Activated effector memory CD4-positive, alpha-beta T cell treated with Interleukin-2 at 50 U/mL for 16 hours (primary cell): ENCODE results near the gene SLIT3.

Source experiments
- DNase-seq: peaks from one replicate; pipeline ENCODE4 v3.0.0-alpha.2; 2020

SLIT3 gene

DNA sequence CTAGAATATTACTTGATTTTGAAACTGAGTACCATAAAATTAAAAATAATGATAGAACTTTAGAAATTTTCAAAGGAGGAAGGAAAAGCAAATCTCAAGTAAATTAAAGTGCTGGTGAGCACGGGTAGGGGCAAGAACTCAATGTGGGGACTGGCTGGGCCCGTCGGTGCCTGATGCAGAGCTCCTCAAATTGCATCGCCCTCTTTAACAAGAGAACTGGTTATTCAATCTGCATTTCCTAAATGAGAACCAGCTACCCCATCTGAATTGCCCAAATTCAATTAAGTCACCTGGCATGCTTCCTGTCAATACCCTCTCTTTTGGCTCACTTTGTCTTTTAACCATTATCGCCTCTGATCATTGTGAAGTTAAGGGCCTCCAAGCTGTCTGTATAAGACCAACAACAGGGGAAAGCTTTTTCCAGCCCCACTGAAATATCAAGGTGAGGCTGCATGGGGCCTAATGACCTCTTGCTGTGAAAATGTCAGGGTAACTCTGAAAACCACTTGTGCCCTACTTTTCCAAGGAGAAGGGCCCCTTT lies 316.7 kb downstream of the SLIT3 start:
- no peak for DNase-seq

DNA sequence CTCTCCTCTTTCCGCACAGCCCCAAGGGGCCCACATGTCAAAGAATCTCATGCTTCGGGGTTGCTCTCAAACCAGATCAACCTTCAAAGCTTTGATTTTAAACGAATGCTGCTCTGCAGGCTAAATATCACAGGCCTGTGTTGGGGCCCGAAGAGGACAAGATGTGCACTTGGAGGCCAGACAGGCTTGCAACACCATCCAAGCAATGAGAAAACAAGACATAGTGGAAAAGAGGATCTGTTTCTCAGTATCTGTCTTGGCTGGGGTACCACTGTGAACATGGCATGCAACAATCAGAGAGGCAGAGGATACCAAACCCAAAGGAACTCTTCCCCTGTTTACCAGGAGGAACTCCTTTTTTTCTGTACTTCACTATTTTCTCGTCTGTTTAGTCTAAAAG lies 321.8 kb downstream of the SLIT3 start:
- DNase-seq, result no peak

DNA sequence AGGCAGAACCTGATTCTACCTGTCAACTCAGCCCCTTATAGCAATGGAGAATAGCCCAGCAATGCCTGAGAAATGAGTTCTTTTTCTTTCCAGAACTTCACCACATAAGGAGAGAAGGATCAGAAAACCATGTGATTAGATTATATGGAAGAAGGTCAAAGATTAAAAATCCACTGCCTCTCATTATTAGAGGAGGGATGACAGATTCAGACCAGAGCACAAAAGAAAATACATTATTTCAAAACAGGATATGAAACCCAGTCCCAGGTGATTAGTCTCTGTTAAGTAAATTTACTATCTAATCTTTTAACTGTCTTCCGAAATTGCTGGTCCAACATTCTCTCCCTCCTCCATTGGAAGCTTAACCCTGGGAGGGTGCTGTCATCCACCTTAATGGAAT lies 322.4 kb downstream of the SLIT3 start:
- DNase-seq, result no peak

DNA sequence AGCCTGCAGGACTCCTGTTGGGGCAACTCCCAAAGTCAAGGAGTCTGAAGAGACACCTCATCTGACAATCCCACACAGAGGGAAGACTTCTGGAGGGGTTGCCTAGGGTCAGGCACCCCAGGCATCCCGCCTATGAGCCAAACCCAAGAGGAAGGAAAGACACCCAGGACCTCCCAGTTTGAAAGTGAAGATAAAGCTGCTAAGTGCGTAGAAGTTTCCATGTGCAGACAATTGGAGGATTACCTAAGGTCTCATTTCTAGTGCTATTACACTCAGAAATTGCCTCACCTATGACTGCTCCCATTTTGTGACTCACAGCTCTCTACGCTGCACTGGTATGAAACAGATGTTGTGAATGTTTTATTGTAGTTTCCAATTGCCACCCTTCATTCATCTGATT lies 322.9 kb downstream of the SLIT3 start:
- DNase-seq, result no peak

DNA sequence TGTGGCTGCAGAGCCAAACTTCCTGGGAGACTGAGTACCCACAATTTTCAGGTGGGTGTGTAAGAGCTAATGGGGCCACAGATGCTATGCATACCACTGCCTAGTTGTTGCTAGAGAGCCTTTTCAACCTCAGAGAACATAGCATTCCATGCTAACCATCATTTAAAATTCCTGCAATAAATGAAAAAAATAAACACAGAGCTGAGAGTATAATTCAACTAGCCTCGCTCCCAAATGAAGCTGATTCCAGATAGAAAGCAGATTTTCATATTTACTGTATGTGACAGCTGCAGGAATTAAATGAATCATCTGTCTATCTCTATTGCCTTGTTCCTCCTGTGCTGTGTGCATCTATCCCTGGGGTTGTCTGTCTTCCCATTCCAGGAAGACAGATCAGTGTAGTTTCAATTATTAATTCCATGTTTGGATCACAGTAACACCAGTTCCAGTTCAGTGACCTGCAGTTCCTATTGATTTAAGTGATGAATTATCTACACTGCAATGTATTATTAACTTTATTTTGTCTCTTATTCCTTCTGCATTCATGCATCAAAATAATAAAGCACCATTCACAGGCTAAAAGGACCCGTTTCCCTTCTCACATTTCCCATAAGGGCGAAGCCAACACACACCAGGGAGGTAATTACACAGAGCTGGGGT lies 324.5 kb downstream of the SLIT3 start:
- DNase-seq, result no peak

DNA sequence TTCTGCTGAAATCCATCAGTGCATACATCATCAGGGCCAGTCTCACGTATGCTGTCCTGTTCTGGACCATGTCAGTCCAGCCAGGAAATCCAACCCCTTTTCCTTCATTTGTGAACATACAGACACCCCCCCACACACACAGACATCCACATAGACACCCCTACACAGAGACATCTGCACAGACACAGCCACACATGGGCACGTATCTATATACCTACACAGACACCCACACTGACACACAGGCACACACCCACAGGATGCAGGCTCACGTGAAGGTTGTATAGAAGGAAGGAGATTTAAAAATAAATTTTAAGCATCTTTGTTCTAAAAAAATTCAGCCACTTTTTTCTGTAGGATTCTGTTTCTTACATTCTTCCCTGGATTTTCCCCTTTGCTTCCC lies 325.6 kb downstream of the SLIT3 start:
- DNase-seq, result no peak

DNA sequence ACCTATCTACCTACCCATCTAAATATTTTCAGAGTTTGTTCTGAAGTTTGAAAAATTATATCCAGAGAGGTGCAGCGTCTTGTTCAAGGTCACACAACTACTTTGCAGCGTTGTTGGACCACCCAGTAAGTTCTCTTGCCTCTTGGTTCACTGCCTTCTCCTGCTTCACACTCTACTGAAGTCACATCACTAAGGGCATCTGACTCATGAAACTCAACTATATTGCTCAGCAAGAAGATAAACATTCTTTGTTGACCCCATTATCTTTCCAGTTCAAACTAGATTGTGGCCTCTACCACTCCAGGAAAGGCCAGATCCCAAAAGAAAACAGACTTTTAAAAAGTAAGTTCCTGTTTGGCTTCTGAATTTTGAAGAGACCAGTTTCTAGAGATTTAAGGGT lies 326.9 kb downstream of the SLIT3 start:
- no peak for DNase-seq

DNA sequence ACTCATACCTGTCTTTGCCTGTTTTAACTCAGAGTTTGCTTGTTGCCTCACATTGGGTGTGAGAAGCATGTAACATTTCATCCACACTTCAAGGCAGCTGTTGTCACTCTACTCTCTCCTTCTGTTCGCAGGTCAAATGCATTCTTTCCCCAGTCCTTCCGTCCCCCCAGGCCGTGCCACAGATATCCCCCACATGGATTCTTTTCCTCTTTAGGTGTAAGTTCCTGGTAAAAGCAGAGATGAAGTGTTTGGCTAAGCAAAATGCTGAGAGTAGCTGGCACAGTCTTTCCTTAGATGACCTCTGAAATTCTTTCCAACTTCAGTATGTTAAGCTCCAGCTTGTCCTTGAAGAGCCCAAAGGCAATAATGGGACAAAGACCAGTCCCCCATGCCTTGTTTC lies 328.2 kb downstream of the SLIT3 start:
- no peak for DNase-seq

DNA sequence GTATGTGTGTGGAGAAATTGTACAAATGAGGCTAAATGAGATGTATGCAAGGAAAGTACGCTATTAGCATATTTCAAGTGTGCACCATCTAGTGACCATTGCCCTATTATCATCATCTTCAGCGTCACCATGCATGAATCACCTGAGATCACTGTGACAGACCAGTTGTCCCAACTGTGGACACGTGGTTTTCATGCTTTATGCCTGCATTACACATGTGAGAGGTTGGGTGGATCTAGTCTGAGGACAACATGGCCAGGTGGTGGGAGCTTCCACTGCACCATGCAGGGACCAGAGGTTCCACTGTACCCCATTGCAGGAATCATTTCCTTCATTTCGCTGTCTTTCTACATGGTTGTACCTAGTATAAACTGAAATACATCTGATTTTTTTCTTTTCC lies 329.8 kb downstream of the SLIT3 start:
- DNase-seq, result no peak

DNA sequence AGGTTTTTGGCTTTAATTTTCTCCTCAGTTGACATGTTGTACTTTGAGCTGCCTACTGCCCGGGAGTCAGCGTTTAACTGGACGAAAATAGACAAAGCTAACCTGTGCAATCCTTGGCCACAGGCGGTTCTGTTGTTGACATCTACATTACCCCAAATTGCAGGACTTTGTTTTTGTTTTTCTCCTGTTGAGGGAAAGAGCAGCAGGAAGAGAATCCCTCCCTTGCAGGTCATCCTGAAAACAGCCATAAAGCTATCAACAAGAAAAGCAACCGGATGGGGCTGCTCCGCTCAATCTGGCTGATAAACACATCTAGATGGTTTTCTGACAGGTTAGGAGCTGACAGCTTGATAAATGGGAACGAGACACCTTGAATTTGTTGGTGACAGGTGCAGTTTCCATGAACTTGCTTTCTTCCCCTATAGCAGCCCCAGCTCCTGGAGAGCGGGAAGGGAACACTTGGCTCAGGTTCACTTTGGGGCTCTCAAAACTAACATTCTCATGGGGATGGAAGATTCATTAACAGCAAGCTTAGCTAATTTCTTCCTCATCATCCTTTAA lies 331.5 kb downstream of the SLIT3 start:
- no peak for DNase-seq

DNA sequence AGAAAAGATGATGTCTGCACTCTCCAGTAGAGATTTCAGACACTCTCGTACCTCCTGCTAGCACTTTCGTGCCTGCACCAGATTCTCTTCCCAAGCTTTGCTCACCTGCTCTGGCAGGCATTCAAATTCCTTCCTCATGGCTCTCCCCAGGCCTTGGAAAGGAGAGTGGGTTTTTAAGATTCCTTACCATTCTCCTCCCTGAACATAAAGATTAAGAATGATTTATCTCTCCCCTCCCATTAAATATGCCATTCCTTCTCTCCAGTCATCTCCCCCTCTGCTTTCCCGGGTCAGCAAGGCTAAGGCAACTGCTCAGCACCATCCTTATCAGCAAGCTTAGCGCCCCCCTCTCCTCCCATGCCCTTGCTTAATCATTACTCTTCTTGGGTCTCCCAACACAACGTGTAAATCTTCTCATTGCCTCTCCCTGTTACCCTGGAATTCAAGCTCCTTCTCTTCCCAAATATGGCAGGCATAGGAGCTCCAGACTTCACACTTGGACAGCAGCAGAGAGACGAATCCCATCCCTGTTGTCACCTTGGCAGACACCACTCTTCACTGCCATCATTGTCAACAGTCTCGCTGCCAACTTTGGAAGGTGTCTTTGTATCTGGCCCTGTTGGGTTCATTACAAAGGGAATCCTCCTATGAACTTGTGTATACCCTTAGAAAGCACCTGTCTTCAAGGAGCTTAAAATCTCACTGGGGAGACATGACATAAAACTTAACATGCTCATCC lies 332.9 kb downstream of the SLIT3 start:
- no peak for DNase-seq

DNA sequence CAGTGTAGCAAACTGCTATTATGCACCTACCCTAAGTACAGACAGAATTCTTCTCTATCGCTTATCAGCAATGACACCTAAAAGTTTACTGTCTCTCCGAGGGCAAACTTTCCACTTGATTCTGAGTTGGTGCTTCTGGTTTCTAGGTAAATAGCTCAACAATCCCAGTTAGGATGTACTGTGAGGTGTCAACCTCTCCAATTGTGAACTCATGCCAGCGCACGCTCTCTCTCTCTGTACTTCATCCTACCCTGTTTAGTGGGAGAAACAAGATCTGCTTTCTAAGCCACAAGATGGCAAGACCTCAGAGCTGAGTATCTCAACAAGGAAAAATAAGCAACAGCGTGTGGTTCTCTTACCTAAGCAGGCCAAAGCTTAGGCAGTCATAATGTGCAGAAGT lies 335.3 kb downstream of the SLIT3 start:
- no peak for DNase-seq

DNA sequence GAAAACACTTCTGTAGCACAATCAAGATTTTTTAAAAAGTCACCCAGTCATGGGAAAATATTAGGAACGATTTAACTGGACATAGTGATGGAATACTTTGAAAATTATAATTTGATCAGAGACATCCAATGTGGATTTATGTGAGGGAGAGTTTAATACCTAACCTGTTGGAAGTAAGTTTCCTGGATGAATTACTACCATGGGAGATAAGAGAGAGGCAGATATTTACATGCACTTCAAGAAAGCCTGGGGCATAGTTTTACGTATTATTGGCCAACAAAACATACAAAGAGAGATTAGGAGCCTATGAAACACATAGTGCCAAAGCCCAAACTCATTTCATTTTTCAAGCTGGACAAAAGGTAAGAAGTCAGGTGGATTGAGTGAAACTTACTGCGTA lies 336.8 kb downstream of the SLIT3 start:
- no peak for DNase-seq

DNA sequence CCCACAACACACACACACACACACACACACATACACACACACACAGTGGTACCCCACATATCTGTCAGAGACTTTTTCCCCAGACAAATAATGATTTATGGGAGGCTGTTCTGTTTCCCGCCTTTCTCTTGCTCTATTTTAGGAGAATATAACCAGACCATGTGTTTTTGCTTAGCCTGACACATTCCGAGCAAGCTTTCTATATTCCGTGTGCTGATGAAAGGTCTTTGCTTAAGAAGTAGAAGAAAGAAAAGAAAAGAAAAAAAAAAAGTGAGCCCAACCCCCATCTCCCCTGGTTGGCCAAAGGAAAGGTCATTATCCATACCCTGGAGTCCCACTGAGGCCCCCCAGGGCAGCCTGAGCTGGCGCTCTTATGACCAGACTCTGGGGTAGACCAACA lies 338.6 kb downstream of the SLIT3 start:
- DNase-seq, result no peak

DNA sequence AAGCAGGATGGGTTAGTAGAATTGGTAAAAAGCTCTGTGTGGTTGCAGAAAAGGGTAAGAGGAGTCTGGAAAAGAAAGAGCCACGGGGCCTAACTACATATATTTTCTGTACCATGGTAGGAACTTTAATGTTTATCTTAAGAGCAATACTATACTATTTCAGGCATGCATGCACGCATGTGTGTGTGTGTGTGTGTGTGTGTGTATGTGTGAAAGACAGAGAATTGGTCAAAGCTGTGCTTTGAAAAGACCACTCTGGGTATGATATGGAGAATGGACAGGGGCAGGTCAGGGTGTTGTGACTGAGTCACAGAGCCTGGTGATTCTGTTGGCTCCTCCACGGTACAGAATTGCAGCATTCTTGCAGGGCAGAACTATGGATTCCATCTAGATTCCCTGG lies 339.3 kb downstream of the SLIT3 start:
- DNase-seq, result no peak

DNA sequence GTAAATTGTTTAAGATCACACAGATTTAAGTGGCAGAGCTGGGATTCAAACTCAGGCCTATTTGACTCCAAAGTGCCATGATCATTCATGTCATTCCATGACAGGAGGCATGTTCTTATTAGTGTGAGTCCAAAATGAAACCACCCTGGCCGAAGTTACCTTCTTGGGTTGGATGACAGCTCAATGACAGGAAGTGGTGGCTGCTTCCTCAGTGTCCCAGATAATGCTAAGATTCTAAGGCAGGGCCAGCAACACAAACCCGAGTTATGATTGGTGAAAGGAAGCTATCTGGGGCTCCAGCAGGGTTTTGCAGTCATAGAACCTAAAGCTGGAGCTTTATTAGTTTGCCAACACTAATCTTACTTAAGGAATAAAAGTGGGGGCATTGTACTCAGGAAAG lies 340.4 kb downstream of the SLIT3 start:
- no peak for DNase-seq

DNA sequence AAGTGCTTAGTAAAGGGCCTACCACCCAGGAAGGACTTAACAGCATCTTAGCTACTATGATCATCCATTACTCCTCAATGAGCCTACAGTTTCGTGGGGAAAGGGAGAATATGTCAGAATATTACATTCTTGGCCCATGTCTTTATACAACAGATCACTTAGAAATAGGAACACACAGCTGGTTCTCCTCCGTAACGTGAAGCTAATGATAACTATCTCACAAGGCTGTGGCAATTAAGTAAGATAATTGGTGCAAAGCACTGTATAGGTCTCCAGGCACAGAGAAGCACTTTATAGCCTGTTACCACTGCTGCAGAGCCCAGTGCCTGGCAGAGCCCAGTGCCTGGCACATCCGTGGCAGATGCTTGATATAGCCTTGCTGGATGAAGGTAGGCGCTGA lies 347.6 kb downstream of the SLIT3 start:
- no peak for DNase-seq

DNA sequence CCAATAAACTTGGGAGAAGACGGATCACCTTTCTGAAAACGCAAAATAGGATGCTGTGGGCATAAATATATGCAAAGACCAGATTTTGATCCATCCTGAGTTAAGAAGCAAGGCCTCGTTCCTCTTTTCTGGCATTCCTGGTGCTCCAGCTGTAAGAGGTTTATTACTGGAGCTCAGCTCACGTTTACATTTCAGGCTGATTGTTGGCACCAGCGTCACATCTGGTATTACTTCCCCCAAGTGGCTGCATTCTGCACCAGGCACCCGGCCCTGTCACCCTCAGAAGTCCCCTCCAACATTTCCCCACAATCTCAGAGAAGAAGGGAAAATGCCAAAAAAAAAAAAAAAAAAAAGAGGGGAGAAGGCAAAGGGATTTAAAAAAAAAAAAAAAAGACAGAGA lies 348.7 kb downstream of the SLIT3 start:
- DNase-seq, result no peak

DNA sequence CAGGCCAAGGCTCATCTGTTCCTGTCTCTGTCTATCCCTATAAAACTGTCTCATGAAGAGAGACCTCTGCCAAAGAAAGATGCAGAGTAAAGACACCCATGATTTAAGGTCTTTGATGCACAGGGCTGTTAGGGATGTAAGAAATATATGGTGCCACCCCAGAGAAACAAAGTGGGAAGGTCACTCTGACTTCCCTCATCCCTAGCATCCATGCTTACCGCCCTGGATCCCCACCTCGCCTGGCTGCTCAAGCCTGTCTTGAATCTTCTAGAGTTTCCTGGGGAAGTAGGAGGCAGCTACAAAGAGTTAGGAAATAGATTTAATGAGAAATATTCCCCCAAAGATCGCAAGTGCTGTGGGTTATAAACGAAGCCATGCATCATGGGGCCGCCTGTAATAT lies 349.2 kb downstream of the SLIT3 start:
- DNase-seq, result no peak

DNA sequence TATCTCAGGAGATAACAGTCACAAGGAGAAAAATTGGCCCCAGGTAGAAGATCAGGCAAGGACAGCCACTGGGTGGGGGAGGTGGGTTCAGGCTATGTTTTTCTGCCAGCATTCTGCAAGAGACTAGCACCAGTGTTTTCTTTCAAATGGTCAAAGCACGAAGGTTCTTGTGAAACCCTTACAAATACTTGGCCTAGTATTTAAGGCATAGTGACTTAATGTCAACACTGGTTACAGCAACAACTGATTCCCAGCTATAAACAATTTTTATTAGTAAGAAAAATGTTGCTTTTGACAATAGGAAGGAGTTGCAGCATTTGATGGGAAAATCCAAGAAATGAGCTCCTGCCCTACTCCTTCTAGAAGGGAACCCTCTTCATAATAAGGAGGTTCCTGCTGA lies 349.6 kb downstream of the SLIT3 start:
- DNase-seq, result no peak

DNA sequence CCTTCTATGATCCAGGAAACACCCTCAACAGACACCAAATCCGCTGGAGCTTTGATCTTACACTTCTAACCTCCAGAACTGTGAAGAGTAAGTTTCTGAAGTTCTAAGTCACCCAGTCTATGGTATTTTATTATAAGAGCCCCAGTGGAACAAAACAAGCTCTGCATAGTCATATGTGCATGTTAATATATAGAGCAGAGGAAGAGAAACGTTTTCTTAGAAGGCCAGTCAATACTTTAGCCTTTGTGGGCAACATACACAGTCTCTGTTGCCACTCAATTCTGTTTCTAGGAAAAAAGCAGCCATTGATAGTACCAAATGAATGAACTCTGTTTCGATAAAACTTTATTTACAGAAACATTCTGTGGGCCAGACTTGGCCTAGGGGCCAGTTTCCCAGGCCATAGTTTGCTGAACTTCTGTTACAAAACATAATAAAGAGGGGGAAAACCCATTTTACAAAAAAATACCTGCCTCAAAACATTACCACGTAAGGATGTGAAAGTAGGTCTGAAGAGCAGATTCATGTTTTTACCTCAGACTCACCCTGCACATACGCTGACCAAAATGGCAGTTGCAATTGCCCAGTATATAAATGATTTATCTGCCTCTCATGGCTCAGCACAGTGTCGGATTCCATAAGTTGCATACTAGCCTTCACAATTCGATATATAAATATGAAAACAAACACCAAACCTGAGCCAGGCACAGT lies 350.5 kb downstream of the SLIT3 start:
- no peak for DNase-seq

DNA sequence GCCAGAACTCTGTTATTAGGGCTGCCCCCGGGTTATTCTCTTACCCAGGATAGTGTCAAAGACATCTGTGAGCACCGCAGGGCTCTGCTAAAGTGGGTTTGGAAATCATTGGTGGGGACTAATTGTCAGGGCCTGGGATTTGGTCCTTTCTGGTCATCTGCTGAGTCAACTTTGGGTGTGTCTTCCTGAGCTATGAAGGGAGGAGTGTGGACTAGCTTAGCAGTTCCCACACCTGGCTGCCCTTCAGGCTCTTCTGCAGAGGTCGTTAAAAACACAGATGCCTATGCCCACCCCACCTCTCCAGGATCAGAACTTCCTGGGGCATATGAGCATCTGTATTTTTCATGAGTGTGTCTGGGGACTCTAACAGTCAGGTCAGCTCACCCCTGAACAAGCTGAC lies 352.2 kb downstream of the SLIT3 start:
- no peak for DNase-seq

DNA sequence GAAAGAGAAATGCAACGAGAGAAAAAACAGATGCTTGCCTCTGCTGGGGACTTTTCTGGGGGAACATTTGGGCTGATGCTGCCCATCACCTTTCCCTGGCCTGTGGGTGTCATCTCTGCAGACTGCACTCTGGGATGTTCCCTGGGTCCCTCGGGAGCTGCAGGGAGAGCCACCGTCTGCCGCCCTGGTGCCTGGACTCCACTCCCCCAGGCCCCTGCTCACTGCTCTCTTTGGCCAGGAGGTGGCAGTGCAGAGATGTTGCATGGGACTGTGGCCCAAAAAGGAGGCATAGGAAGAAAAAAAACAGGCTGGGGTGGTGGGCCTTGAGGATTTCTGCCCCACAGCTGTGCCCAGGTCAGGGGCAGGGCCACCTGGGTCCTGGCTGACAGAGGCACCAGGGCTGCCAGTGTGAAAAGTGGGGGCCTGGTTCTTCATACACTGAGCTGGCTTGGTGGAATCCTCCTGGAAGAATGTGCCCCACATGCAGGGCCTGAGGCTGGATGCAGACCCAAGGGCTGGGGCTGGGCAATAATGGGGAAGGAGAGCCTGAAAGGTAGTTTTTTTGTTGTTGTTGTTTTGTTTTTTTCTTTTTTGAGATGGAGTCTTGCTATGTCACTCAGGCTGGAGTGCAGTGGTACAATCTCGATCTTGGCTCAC lies 353.6 kb downstream of the SLIT3 start:
- DNase-seq, result no peak
